A549 treated with Hydrocortisone at 1 μM for 4 hours (cell line): ENCODE measurements around the gene PSAP. TPM values are rescaled to one million over a fixed set of nuclear protein-coding genes. Genes with fewer than 3 reads are reported as not detected.

Source experiments
- total RNA-seq: library from RNA; stranded (reverse); fragments of 200-300 nt; extraction: Qiagen RNA extraction; gene quantifications from 5 replicates; pipeline ENCODE4 v1.2.3, GENCODE V29; 2022

PSAP gene
- 853 to 991 TPM (median 894 TPM) in 5 replicates for total RNA-seq

GRCh38 chr10:71850743-71851464 is at the start of gene PSAP:
PSAP (minus strand) TSS chr10:71851251; CDS start chr10:71851221, 30 bp downstream.

DNA sequence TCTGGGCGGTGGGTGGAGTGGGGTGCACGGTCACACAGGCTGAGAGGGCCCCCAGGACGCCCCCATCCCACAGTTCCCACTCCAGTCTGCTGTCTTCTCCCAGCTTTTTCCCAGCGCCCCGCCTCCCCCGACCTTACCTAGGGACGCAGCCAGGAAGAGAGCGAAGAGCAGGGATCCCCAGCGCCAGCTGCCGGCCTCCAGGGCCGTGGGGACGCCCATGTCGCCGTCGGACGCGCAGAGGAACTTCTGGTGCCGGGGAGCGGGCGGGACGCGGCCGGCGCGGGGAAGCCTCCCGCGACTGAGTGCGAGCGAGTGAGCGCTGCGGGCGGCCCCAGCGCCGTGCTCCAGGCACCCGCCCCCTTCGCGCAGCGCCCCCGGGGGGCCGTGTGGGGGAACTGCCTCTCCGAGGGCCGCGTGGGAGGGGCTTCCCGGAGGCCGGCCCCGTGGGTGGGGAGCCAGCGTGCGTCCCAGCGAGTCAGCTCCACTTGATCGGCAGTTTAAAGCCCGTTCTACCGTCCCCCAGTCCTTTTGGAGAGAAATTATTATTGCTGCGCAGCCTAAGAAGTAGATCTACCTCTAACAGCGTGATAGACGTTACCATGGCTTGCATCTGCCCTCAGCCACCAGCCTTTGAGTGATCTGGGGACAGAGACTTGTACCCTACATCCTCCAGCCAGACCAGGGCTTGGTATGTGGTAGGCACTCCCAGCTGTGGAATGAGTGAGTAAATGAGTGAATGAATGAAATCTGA is 77.7 kb downstream of the PSAP start, which contains the start of gene VSIR:
Gene VSIR (minus strand): TSS at position 300 of the 751 bp plus-strand sequence. CDS start 81 bp downstream, at position 219.

Other genes starting within 250 kb of the PSAP start
- not detected in 5 replicates for gene C10orf105, start 131.5 kb downstream of the PSAP start, total RNA-seq
- 30.8 to 38.0 TPM (median 36.7 TPM) in 5 replicates for gene VSIR, start 77.7 kb downstream of the PSAP start, total RNA-seq
- 43.0 to 57.6 TPM (median 51.6 TPM) in 5 replicates for gene CHST3, start 113.1 kb upstream of the PSAP start, total RNA-seq
- 0.29 to 0.53 TPM (median 0.37 TPM) in 5 replicates for gene SPOCK2, start 237.3 kb upstream of the PSAP start, total RNA-seq